MM.1S (cell line): ENCODE data around the gene RPH3AL.
"Not testable (repeated sequence)": the region's sequence is repeated elsewhere in the genome, so short reads cannot be mapped to it uniquely, and the experiment has no call there.

ENCODE experiments used
- DNase-seq: peaks from one replicate; pipeline ENCODE4 v3.0.0-alpha.2; 2015
- H2AFZ ChIP-seq: fragments of 300-600 bp; sonication (generic); 2 replicates; pipeline ENCODE4 v1.6.0; 2016; ENCODE audit warnings: antibody characterized with exemption, low read length
- H3F3A ChIP-seq: fragments of 300-600 bp; sonication (generic); 2 replicates; pipeline ENCODE4 v1.6.1; 2016; ENCODE audit warnings: mild to moderate bottlenecking, antibody characterized with exemption, low read length, moderate library complexity, mixed read lengths; ENCODE audit not compliant: insufficient read depth
- H3K27ac ChIP-seq: fragments of 300-600 bp; sonication (generic); 2 replicates; pipeline ENCODE4 v1.5.1; 2016; ENCODE audit warnings: mild to moderate bottlenecking, low read length
- H3K27me3 ChIP-seq: fragments of 300-600 bp; sonication (generic); replicated peaks from 2 replicates; pipeline ENCODE4 v1.6.0; 2016; ENCODE audit warnings: low read length; ENCODE audit not compliant: insufficient read depth
- H3K36me3 ChIP-seq: fragments of 300-600 bp; sonication (generic); replicated peaks from 2 replicates; pipeline ENCODE4 v1.6.1; 2016; ENCODE audit warnings: mild to moderate bottlenecking, low read length, mixed read lengths; ENCODE audit not compliant: insufficient read depth
- H3K4me1 ChIP-seq: fragments of 300-600 bp; sonication (generic); 2 replicates; pipeline ENCODE4 v1.6.1; 2016; ENCODE audit warnings: low read length, mixed read lengths
- H3K4me2 ChIP-seq: fragments of 300-600 bp; sonication (generic); 2 replicates; pipeline ENCODE4 v1.6.0; 2016; ENCODE audit warnings: low read depth, low read length
- H3K4me3 ChIP-seq: fragments of 300-600 bp; sonication (generic); 2 replicates; pipeline ENCODE4 v1.5.1; 2016; ENCODE audit warnings: low read length, mixed read lengths
- H3K79me2 ChIP-seq: fragments of 300-600 bp; sonication (generic); 2 replicates; pipeline ENCODE4 v1.6.1; 2016; ENCODE audit warnings: mixed run types, low read length, mixed read lengths
- H3K9ac ChIP-seq: fragments of 300-600 bp; sonication (generic); 2 replicates; pipeline ENCODE4 v1.6.1; 2016; ENCODE audit warnings: low read length, mixed read lengths
- H3K9me2 ChIP-seq: fragments of 300-600 bp; sonication (generic); replicated peaks from 2 replicates; pipeline ENCODE4 v1.6.1; 2016; ENCODE audit warnings: mild to moderate bottlenecking, low read length, mixed read lengths; ENCODE audit not compliant: insufficient read depth
- H3K9me3 ChIP-seq: fragments of 300-600 bp; sonication (generic); replicated peaks from 2 replicates; pipeline ENCODE4 v1.6.1; 2016; ENCODE audit warnings: mild to moderate bottlenecking, low read length, mixed read lengths; ENCODE audit not compliant: insufficient read depth
- H4K20me1 ChIP-seq: fragments of 300-600 bp; sonication (generic); 2 replicates; pipeline ENCODE4 v1.6.1; 2016; ENCODE audit warnings: mild to moderate bottlenecking, low read length, moderate library complexity, mixed read lengths; ENCODE audit not compliant: insufficient read depth
- CTCF ChIP-seq: fragments of 300-600 bp; sonication (generic); IDR thresholded peaks from 2 replicates; pipeline ENCODE4 v1.5.1; 2016; ENCODE audit warnings: antibody characterized with exemption, low read length, mixed read lengths
- EZH2 ChIP-seq: fragments of 300-600 bp; sonication (generic); optimal IDR thresholded peaks from 2 replicates; pipeline ENCODE3; 2017; ENCODE audit warnings: low read depth, mild to moderate bottlenecking, antibody characterized with exemption, low read length, mixed read lengths
- EZH2phosphoT487 ChIP-seq: fragments of 300-600 bp; sonication (generic); IDR thresholded peaks from 2 replicates; pipeline ENCODE4 v1.6.1; 2018; ENCODE audit warnings: antibody characterized with exemption, low read length

The RPH3AL gene

GRCh38 chr17:246851-247421 lies 105.7 kb downstream of the RPH3AL start:
- H3K36me3 ChIP-seq = no peaks in the 10 kb centered on the region
- DNase-seq = no peak
- H3K9ac ChIP-seq = no peak overlapping the region
- H3K4me1 ChIP-seq = no peaks in the 10 kb centered on the region
- no peaks in the 10 kb centered on the region for H3K9me2 ChIP-seq
- H2AFZ ChIP-seq = no peak overlapping the region
- H3K27me3 ChIP-seq = peaks cover 56% of the 10 kb centered on the region
- no peaks in the 10 kb centered on the region for H3K79me2 ChIP-seq
- H4K20me1 ChIP-seq = no peaks in the 10 kb centered on the region
- H3K4me2 ChIP-seq = no peak overlapping the region
- H3K4me3 ChIP-seq = no peak overlapping the region
- TF ChIP-seq EZH2 (no peak), EZH2phosphoT487 (no peak), CTCF (no peak)
- H3F3A ChIP-seq = no peaks in the 10 kb centered on the region
- no peaks in the 10 kb centered on the region for H3K9me3 ChIP-seq
- H3K27ac ChIP-seq = no peak overlapping the region

- H3K27me3 ChIP-seq = peaks cover 51% of the 10 kb centered on the region
- no peak overlapping the region for H3K4me2 ChIP-seq
- H3K4me3 ChIP-seq = no peak overlapping the region
- H3K9me3 ChIP-seq = no peaks in the 10 kb centered on the region
- no peak overlapping the region for H3K9ac ChIP-seq
- H3K4me1 ChIP-seq = no peaks in the 10 kb centered on the region
- no peaks in the 10 kb centered on the region for H3K9me2 ChIP-seq
- no peak for DNase-seq
- TF ChIP-seq EZH2phosphoT487 (no peak), CTCF (no peak), EZH2 (no peak)
- no peaks in the 10 kb centered on the region for H4K20me1 ChIP-seq
- H3K27ac ChIP-seq = no peak overlapping the region
- H2AFZ ChIP-seq = no peak overlapping the region
- no peaks in the 10 kb centered on the region for H3K36me3 ChIP-seq
- no peaks in the 10 kb centered on the region for H3K79me2 ChIP-seq
- H3F3A ChIP-seq = no peaks in the 10 kb centered on the region
Measured at GRCh38 chr17:246226-246625, 106.4 kb downstream of the RPH3AL start.

- no peaks in the 10 kb centered on the region for H3K36me3 ChIP-seq
- no peaks in the 10 kb centered on the region for H4K20me1 ChIP-seq
- no peak overlapping the region for H3K4me2 ChIP-seq
- H3K27ac ChIP-seq = no peak overlapping the region
- no peak overlapping the region for H2AFZ ChIP-seq
- H3K4me1 ChIP-seq = no peaks in the 10 kb centered on the region
- H3K27me3 ChIP-seq = peaks cover 45% of the 10 kb centered on the region
- H3K9me3 ChIP-seq = no peaks in the 10 kb centered on the region
- no peaks in the 10 kb centered on the region for H3K79me2 ChIP-seq
- TF ChIP-seq EZH2 = no peak
- no peak for TF ChIP-seq CTCF
- H3K9me2 ChIP-seq = no peaks in the 10 kb centered on the region
- no peak for DNase-seq
- no peaks in the 10 kb centered on the region for H3F3A ChIP-seq
- no peak overlapping the region for H3K9ac ChIP-seq
- H3K4me3 ChIP-seq = no peak overlapping the region
Measured at GRCh38 chr17:245611-246010, 107.0 kb downstream of the RPH3AL start.

- Histone ChIP-seq H3K9me3 (no peaks in the 10 kb centered on the region), H3K9ac (no peak overlapping the region), H3K9me2 (no peaks in the 10 kb centered on the region), H3K27ac (no peak overlapping the region), H3F3A (no peaks in the 10 kb centered on the region), H3K36me3 (no peaks in the 10 kb centered on the region), H3K27me3 (peaks cover 41% of the 10 kb centered on the region), H4K20me1 (no peaks in the 10 kb centered on the region), H3K4me3 (no peak overlapping the region), H3K79me2 (no peaks in the 10 kb centered on the region), H3K4me2 (no peak overlapping the region), H3K4me1 (no peaks in the 10 kb centered on the region), H2AFZ (no peak overlapping the region)
- TF ChIP-seq CTCF (no peak), EZH2phosphoT487 (no peak)
- no peak for DNase-seq
Measured at GRCh38 chr17:245020-245419, 107.6 kb downstream of the RPH3AL start.

GRCh38 chr17:243924-244323 lies 108.7 kb downstream of the RPH3AL start:
- not testable (repeated sequence) for H3F3A ChIP-seq, H3K4me2 ChIP-seq, H3K9me3 ChIP-seq, H4K20me1 ChIP-seq, H2AFZ ChIP-seq, DNase-seq, H3K4me3 ChIP-seq, H3K79me2 ChIP-seq, H3K4me1 ChIP-seq, H3K36me3 ChIP-seq, H3K9ac ChIP-seq, H3K27ac ChIP-seq, H3K9me2 ChIP-seq
- H3K27me3 ChIP-seq = peaks cover 32% of the 10 kb centered on the region
